Measurements from ENCODE around the gene RPH3AL.
"Not testable (repeated sequence)": the region's sequence is repeated elsewhere in the genome, so short reads cannot be mapped to it uniquely, and the experiment has no call there.

Gene RPH3AL

GRCh38 chr17:282000-282911 lies 70.4 kb downstream of the RPH3AL start:
- DNase-seq (ENCODE audit: low read depth in 2 of 2), result no peak

GRCh38 chr17:281365-281999 lies 71.1 kb downstream of the RPH3AL start:
- no peak for DNase-seq (ENCODE audit: low read depth in 2 of 2)

- no peak for DNase-seq (ENCODE audit: low read depth in 2 of 2)
Measured at GRCh38 chr17:280901-281300, 71.7 kb downstream of the RPH3AL start.

GRCh38 chr17:280216-280615 lies 72.4 kb downstream of the RPH3AL start:
- DNase-seq (ENCODE audit: low read depth in 2 of 2), result no peak

GRCh38 chr17:279776-280175 lies 72.8 kb downstream of the RPH3AL start:
- no peak for DNase-seq (ENCODE audit: low read depth in 2 of 2)

- no peak for DNase-seq (ENCODE audit: low read depth in 2 of 2)
Measured at GRCh38 chr17:279331-279730, 73.3 kb downstream of the RPH3AL start.

GRCh38 chr17:278676-279059 lies 73.9 kb downstream of the RPH3AL start:
- DNase-seq (ENCODE audit: low read depth in 2 of 2), result no peak

GRCh38 chr17:278055-278675 lies 74.4 kb downstream of the RPH3AL start:
- DNase-seq (ENCODE audit: low read depth in 2 of 2), result no peak

GRCh38 chr17:274902-275301 lies 77.7 kb downstream of the RPH3AL start:
- DNase-seq (ENCODE audit: low read depth in 2 of 2), result no peak

GRCh38 chr17:273981-274832 lies 78.4 kb downstream of the RPH3AL start:
- no peak for DNase-seq (ENCODE audit: low read depth in 2 of 2)

- not testable (repeated sequence) for DNase-seq (ENCODE audit: low read depth in 2 of 2)
Measured at GRCh38 chr17:272856-273255, 79.8 kb downstream of the RPH3AL start.

GRCh38 chr17:271928-272623 lies 80.5 kb downstream of the RPH3AL start:
- not testable (repeated sequence) for DNase-seq (ENCODE audit: low read depth in 2 of 2)

GRCh38 chr17:269616-270514 lies 82.7 kb downstream of the RPH3AL start:
- DNase-seq (ENCODE audit: low read depth in 2 of 2), result no peak

GRCh38 chr17:266701-267667 lies 85.6 kb downstream of the RPH3AL start:
- no peak for DNase-seq (ENCODE audit: low read depth in 2 of 2)

GRCh38 chr17:266219-266618 lies 86.4 kb downstream of the RPH3AL start:
- no peak for DNase-seq (ENCODE audit: low read depth in 2 of 2)

- DNase-seq (ENCODE audit: low read depth in 2 of 2), result no peak
Measured at GRCh38 chr17:265718-266117, 86.9 kb downstream of the RPH3AL start.

GRCh38 chr17:263773-264172 lies 88.8 kb downstream of the RPH3AL start:
- DNase-seq (ENCODE audit: low read depth in 2 of 2), result no peak

GRCh38 chr17:263271-263670 lies 89.3 kb downstream of the RPH3AL start:
- DNase-seq (ENCODE audit: low read depth in 2 of 2), result no peak

- DNase-seq (ENCODE audit: low read depth in 2 of 2), result no peak
Measured at GRCh38 chr17:261635-262034, 91.0 kb downstream of the RPH3AL start.

All from fibroblast of skin of left quadriceps (primary cell).